ENCODE measurements around the gene GABRG3. TPM values are rescaled to one million over a fixed set of nuclear protein-coding genes. Genes with fewer than 3 reads are reported as not detected.

The GABRG3 gene
- total RNA-seq, 1 experiment from 2014 or later: 0.15 TPM

DNA sequence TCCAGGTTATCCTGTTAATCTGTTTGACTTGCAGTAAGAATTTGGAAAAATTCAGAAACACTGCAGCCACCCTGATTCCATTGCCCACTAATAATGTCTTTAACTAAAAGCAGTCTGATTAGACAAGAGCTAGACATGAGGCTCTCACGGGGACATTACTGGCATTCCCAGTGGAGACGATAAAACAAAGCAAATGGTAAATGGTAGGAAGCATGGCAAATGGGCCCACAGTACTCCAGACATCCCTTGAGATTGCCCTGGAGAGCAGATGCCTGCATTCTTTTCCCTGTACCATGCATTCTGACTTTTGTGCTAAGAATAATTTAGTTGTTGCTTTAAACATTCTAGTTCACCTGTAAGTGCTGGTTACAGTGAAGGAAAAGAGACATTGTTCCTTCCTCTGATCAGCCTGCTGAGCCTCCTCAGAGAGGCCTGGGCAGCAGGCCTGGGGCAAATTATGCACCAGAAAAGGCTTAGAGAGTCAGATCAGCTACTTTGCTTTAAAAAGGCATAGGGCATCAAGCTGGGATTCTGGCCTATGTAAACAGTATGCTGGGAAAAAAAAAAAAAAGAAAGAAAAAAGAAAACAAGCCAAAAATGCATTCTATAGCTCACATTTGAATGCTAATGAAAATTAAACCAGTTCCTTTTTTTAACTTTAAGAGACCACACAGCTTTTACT lies 204.6 kb downstream of the GABRG3 start:
- H3K18ac ChIP-seq (ENCODE audit: insufficient read length, low read depth, low read length): no peak overlapping the region
- H3K27ac ChIP-seq (ENCODE audit: insufficient read length, low read depth, low read length): no peak overlapping the region
- peaks cover 2% of the 10 kb centered on the region; the same call in 1 of the 2 replicates for H3K4me1 ChIP-seq (ENCODE audit: insufficient read depth, low read length)
- H2BK120ac ChIP-seq (ENCODE audit: low read depth, low read length, poor library complexity, severe bottlenecking): no peak overlapping the region
- TF ChIP-seq, protein P1, sequence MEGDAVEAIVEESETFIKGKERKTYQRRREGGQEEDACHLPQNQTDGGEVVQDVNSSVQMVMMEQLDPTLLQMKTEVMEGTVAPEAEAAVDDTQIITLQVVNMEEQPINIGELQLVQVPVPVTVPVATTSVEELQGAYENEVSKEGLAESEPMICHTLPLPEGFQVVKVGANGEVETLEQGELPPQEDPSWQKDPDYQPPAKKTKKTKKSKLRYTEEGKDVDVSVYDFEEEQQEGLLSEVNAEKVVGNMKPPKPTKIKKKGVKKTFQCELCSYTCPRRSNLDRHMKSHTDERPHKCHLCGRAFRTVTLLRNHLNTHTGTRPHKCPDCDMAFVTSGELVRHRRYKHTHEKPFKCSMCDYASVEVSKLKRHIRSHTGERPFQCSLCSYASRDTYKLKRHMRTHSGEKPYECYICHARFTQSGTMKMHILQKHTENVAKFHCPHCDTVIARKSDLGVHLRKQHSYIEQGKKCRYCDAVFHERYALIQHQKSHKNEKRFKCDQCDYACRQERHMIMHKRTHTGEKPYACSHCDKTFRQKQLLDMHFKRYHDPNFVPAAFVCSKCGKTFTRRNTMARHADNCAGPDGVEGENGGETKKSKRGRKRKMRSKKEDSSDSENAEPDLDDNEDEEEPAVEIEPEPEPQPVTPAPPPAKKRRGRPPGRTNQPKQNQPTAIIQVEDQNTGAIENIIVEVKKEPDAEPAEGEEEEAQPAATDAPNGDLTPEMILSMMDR (conservative IDR thresholded peaks at IDR 0.05): no peak
- peaks cover 35 to 37% of the 10 kb centered on the region in 2 experiments for H3K4me1 Mint-ChIP-seq
- H3K27ac Mint-ChIP-seq: peak overlapping the region; percentile 25 to 83 (median 25); a peak in 3 of 7 replicates
- H2BK20ac ChIP-seq (ENCODE audit: low read depth, low read length, poor library complexity, severe bottlenecking): no peak overlapping the region
- no CpG with 5 or more reads among the region's 2 CpGs for WGBS (ENCODE audit: extremely low coverage, insufficient read length, low lambda C conversion rate)
- no peak overlapping the region for H3T11ph ChIP-seq (ENCODE audit: low read length)
- H3K27me3 ChIP-seq (ENCODE audit: insufficient read depth, low read length): no peaks in the 10 kb centered on the region
- H2AK5ac ChIP-seq (ENCODE audit: insufficient read length, low read length): no peak overlapping the region
- H4K20me1 ChIP-seq (ENCODE audit: control insufficient read depth, insufficient read depth, insufficient read length): no peaks in the 10 kb centered on the region
- no peak overlapping the region for H3K9ac ChIP-seq (ENCODE audit: extremely low read depth, insufficient read length, low read length)
- no peaks in the 10 kb centered on the region for H3K23me2 ChIP-seq (ENCODE audit: insufficient read length, low read depth, low read length, poor library complexity, severe bottlenecking)
- no peak overlapping the region for H2BK15ac ChIP-seq (ENCODE audit: low read depth, low read length)
- no peak overlapping the region for H4K5ac ChIP-seq (ENCODE audit: insufficient read length, low read depth, low read length)
- no peak overlapping the region for H2BK12ac ChIP-seq (ENCODE audit: insufficient read length, low read depth, low read length)
- DNase-seq: peak; percentile 56
- H3K56ac ChIP-seq (ENCODE audit: insufficient read length, low read depth, low read length): no peak overlapping the region
- H2AFZ ChIP-seq (ENCODE audit: low read length): no peak overlapping the region
- no peaks in the 10 kb centered on the region for H3K79me1 ChIP-seq (ENCODE audit: insufficient read depth, low read depth, low read length, poor library complexity, severe bottlenecking)
- no peaks in the 10 kb centered on the region for H3K79me2 ChIP-seq (ENCODE audit: insufficient read depth, low read length)
- peaks cover 5% of the 10 kb centered on the region; the same call in 1 of the 2 replicates for H3K27me3 Mint-ChIP-seq (ENCODE audit: low read depth)
- no peak overlapping the region for H3K4ac ChIP-seq (ENCODE audit: low read depth, low read length)
- no peak overlapping the region for H4K8ac ChIP-seq (replicated peaks; ENCODE audit: insufficient read length, low read depth, low read length)
- peaks cover 16% of the 10 kb centered on the region for H3K9me3 ChIP-seq (ENCODE audit: control insufficient read depth, low read depth, low read length)
- H2BK5ac ChIP-seq (ENCODE audit: insufficient read length, low read length): no peak overlapping the region
- H3K9me3 Mint-ChIP-seq: peaks cover 19 to 23% of the 10 kb centered on the region in 2 experiments
- H3K14ac ChIP-seq (ENCODE audit: insufficient read depth, low read length): no peak overlapping the region
- H4K91ac ChIP-seq (ENCODE audit: insufficient read length, low read depth, low read length): no peak overlapping the region
- H3K4me2 ChIP-seq (ENCODE audit: insufficient read depth, insufficient read length, low read length): no peak overlapping the region
- H3K4me3 Mint-ChIP-seq: no peak overlapping the region
- H3K36me3 Mint-ChIP-seq (ENCODE audit: insufficient read depth in 1 of 3, low read depth in 3 of 3): peaks cover 18 to 29% (median 22%) of the 10 kb centered on the region in 3 experiments
- H3K23ac ChIP-seq (ENCODE audit: insufficient read length, low read depth, low read length): no peak overlapping the region
